Right lobe of liver (tissue), 4 donors: Measurements from ENCODE around the gene MYCBP2.

Experiments used
- CTCF ChIP-seq, 4 donors: fragments of 200-600 bp in 3 of 4; fragments of 450-650 bp in 1 of 4; IDR thresholded peaks; one replicate each; pipeline versions ENCODE4 v1.5.1 to v1.8.0; 2016 to 2022; ENCODE audit warnings: antibody characterized with exemption in 4 of 4, mild to moderate bottlenecking in 2 of 4
- POLR2A ChIP-seq: fragments of 450-650 bp; IDR thresholded peaks from one replicate; pipeline ENCODE4 v1.6.1; 2017; ENCODE audit warnings: antibody characterized with exemption, mild to moderate bottlenecking
- donor health status: DM: no; HTN: no; CAD: no.
- donor health status: DM: no; HTN: no; CAD: no.
- donor health status: DM: no; HTN: yes; CAD: no.

- TF ChIP-seq POLR2A (no peak), CTCF (IDR thresholded peaks at IDR 0.05) (no peak)
Observed at GRCh38 chr13:77319536-77319935, 7.4 kb downstream of the MYCBP2 start.
